D341Med (cell line): ENCODE data around the gene LRRC28.
"Not testable (repeated sequence)": the region's sequence is repeated elsewhere in the genome, so short reads cannot be mapped to it uniquely, and the experiment has no call there.

Source experiments
- DNase-seq: peaks from one replicate; pipeline ENCODE4 v3.0.0; 2012; ENCODE audit warnings: low spot score

LRRC28 gene

GRCh38 chr15:99396375-99396774 is 145.1 kb downstream of the LRRC28 start:
- DNase-seq = no peak

GRCh38 chr15:99399061-99399460 is 147.8 kb downstream of the LRRC28 start:
- no peak for DNase-seq

GRCh38 chr15:99399618-99400017 is 148.3 kb downstream of the LRRC28 start:
- no peak for DNase-seq

GRCh38 chr15:99401216-99401615 is 149.9 kb downstream of the LRRC28 start:
- not testable (repeated sequence) for DNase-seq

- DNase-seq = no peak
These were observed 150.9 kb downstream of the LRRC28 start for GRCh38 chr15:99402014-99402729.

GRCh38 chr15:99403597-99403996 is 152.3 kb downstream of the LRRC28 start:
- DNase-seq = no peak

GRCh38 chr15:99404454-99404853 is 153.2 kb downstream of the LRRC28 start:
- DNase-seq = no peak

- no peak for DNase-seq
These were observed 154.8 kb downstream of the LRRC28 start for GRCh38 chr15:99406120-99406519.

- DNase-seq = no peak
These were observed 155.6 kb downstream of the LRRC28 start for GRCh38 chr15:99406716-99407487.

- DNase-seq = peak; percentile 37
These were observed 156.4 kb downstream of the LRRC28 start for GRCh38 chr15:99407716-99408115.

GRCh38 chr15:99408236-99409096 is 157.2 kb downstream of the LRRC28 start:
- peak; percentile 87 for DNase-seq

- peak; percentile 77 for DNase-seq
These were observed 157.8 kb downstream of the LRRC28 start for GRCh38 chr15:99409097-99409473.

GRCh38 chr15:99409560-99409959 is 158.3 kb downstream of the LRRC28 start:
- DNase-seq = peak; percentile 24

GRCh38 chr15:99410477-99410876 is 159.2 kb downstream of the LRRC28 start:
- DNase-seq = peak; percentile 10

GRCh38 chr15:99411234-99411633 is 160.0 kb downstream of the LRRC28 start:
- no peak for DNase-seq

- DNase-seq = no peak
These were observed 160.8 kb downstream of the LRRC28 start for GRCh38 chr15:99412082-99412481.

GRCh38 chr15:99412626-99413025 is 161.3 kb downstream of the LRRC28 start:
- no peak for DNase-seq

GRCh38 chr15:99413955-99414754 is 162.9 kb downstream of the LRRC28 start:
- peak; percentile 14 for DNase-seq

GRCh38 chr15:99414755-99415731 is 163.8 kb downstream of the LRRC28 start:
- peak; percentile 16 for DNase-seq
